K562 (cell line): ENCODE data around the gene WNT11. TPM values are rescaled to one million over a fixed set of nuclear protein-coding genes. Genes with fewer than 3 reads are reported as not detected.
A peak's percentile ranks its signal among the peaks of the same experiment; 100 is the strongest.

ENCODE experiments used
- ATAC-seq: fragments of 200-7000 bp; cut with Tn5 transposase; 3 replicates; pipeline ENCODE4 v1.9.1; 2020; ENCODE audit warnings: moderate library complexity
- BruUV-seq: library from RNA; stranded (reverse); fragments of 400-500 nt; replicated peaks from 2 replicates; lab custom pipeline; 2021; lab: Mats Ljungman, UMichigan
- CTCF ChIA-PET: fragments of 300-600 bp; formaldehyde crosslinking; extraction: SDS; loops from one replicate; lab custom pipeline; 2021; ENCODE audit warnings: low intra/inter-chr PET ratio; lab: Yijun Ruan, JAX
- POLR2A ChIA-PET: fragments of 300-600, 350-650 bp; sonication (Branson Sonifier 250); formaldehyde crosslinking; extraction: SDS; loops from one replicate; lab custom pipeline; 2021; ENCODE audit warnings: antibody characterized with exemption, inconsistent platforms; lab: Yijun Ruan, JAX
- DNase-seq, 4 experiments: peaks; one replicate each; pipeline versions ENCODE4 v3.0.0 to v3.0.0-alpha.2; 2011 to 2018; ENCODE audit warnings: low spot score in 3 of 4, mixed read lengths in 3 of 4; ENCODE audit errors: extremely low read depth in 1 of 4
- FAIRE-seq: peaks from 2 replicates; lab custom pipeline; 2011; peaks lifted over from hg19 to GRCh38; lab: Jason Lieb, UNC
- H2AFZ ChIP-seq: 2 replicates; pipeline ENCODE4 v1.6.0; 2011; ENCODE audit warnings: low read depth, low read length, control low read depth, inconsistent platforms
- H3K27ac ChIP-seq: fragments of 200-600 bp; 3 replicates; pipeline ENCODE4 v1.8.0; 2011; ENCODE audit warnings: low read depth, mild to moderate bottlenecking, control low read depth, inconsistent platforms, low read length, moderate library complexity, mixed read lengths; ENCODE audit errors: extremely low read depth
- H3K27me3 ChIP-seq, 2 experiments: fragments of 300-600 bp in 1 of 2; 2 replicates in 1 of 2; 3 replicates in 1 of 2; pipeline versions ENCODE4 v1.6.0 to v1.8.0; 2011; ENCODE audit warnings: inconsistent platforms in 2 of 2, low read length in 2 of 2, mild to moderate bottlenecking in 1 of 2, mixed read lengths in 1 of 2, moderate library complexity in 1 of 2; ENCODE audit not compliant: control insufficient read depth in 2 of 2, insufficient read depth in 2 of 2
- H3K36me3 ChIP-seq: fragments of 300-600 bp; 3 replicates; pipeline ENCODE4 v1.8.0; 2011; ENCODE audit warnings: mild to moderate bottlenecking, low read length, inconsistent platforms; ENCODE audit not compliant: control insufficient read depth, insufficient read depth
- H3K4me1 ChIP-seq, 2 experiments: fragments of 200-600 bp in 1 of 2; replicated peaks in 1 of 2; 2 replicates in 1 of 2; 3 replicates in 1 of 2; pipeline versions ENCODE4 v1.5.1 to v1.8.0; 2011; ENCODE audit warnings: inconsistent platforms in 2 of 2, low read length in 2 of 2, mild to moderate bottlenecking in 1 of 2, mixed read lengths in 1 of 2, moderate library complexity in 1 of 2; ENCODE audit not compliant: control insufficient read depth in 2 of 2, insufficient read depth in 2 of 2
- H3K4me2 ChIP-seq: 2 replicates; pipeline ENCODE4 v1.6.1; 2011; ENCODE audit warnings: low read length, control low read depth, inconsistent platforms, mixed read lengths; ENCODE audit not compliant: insufficient read depth
- H3K4me3 ChIP-seq: fragments of 200-600 bp; sonication (generic), shearing (Covaris generic); 2 replicates; pipeline ENCODE4 v1.5.1; 2016; ENCODE audit warnings: control low read depth, inconsistent platforms
- H3K79me2 ChIP-seq: fragments of 200-600 bp; 3 replicates; pipeline ENCODE4 v1.8.0; 2011; ENCODE audit warnings: low read length, inconsistent platforms; ENCODE audit not compliant: control insufficient read depth, insufficient read depth
- H3K9ac ChIP-seq, 2 experiments: 2 replicates each; pipeline versions ENCODE4 v1.6.0 to v1.6.1; 2011; ENCODE audit warnings: low read depth in 2 of 2, low read length in 2 of 2, control low read depth in 1 of 2, inconsistent platforms in 1 of 2, mild to moderate bottlenecking in 1 of 2, mixed read lengths in 1 of 2; ENCODE audit not compliant: insufficient read depth in 1 of 2
- H3K9me1 ChIP-seq: one replicate; pipeline ENCODE4 v1.6.0; 2011; ENCODE audit warnings: inconsistent platforms, mild to moderate bottlenecking, low read length, moderate library complexity; ENCODE audit not compliant: control insufficient read depth, insufficient read depth
- H3K9me3 ChIP-seq: replicated peaks from 2 replicates; pipeline ENCODE4 v1.5.1; 2011; ENCODE audit warnings: low read depth, low read length, inconsistent platforms; ENCODE audit not compliant: control insufficient read depth, insufficient read depth
- H4K20me1 ChIP-seq: replicated peaks from 2 replicates; pipeline ENCODE4 v1.6.1; 2011; ENCODE audit warnings: low read length, inconsistent platforms, mixed read lengths; ENCODE audit not compliant: control insufficient read depth, insufficient read depth
- BHLHE40 ChIP-seq: IDR thresholded peaks from 2 replicates; pipeline ENCODE4 v1.6.1; 2011; ENCODE audit warnings: low read length, improper control_type of control experiment
- WGBS: fragments of 100-300 bp; shearing (Covaris generic); methylation state at CpG from one replicate; pipeline ENCODE4 v1.1.6; 2016; ENCODE audit warnings: low coverage, mixed read lengths; ENCODE audit not compliant: insufficient coverage; ENCODE audit errors: missing lambda C conversion rate; 5-methylcytosine and 5-hydroxymethylcytosine counted together
- in situ Hi-C: fragments of 300-500 bp; cut with MboI; formaldehyde crosslinking; loops from 4 replicates; pipeline ENCODE4 v1.15.0; 2018; ENCODE audit warnings: inconsistent platforms, mixed read lengths
- intact Hi-C: fragments of 100-400 bp; cut with micrococcal nuclease; formaldehyde crosslinking; loops from 2 replicates; pipeline ENCODE4 v1.14.2; 2022
- polyA plus RNA-seq, 8 experiments: library from polyadenylated mRNA; depleted of rRNA in 4 of 8; stranded (reverse) in 5 of 8; unstranded in 3 of 8; fragments of >200 nt; fragmentation: Nextera tagmentation in 2 of 8; fragmentation: Illumina TruSeq in 1 of 8; extraction: Ambion mirVana in 2 of 8; extraction: Trizol in 1 of 8; gene quantifications; 2 replicates each; pipeline versions ENCODE4 v1.2.1 to v1.2.3, GENCODE V29; 2011 to 2014; ENCODE audit warnings: inconsistent platforms in 1 of 8, missing spikeins in 1 of 8
- total RNA-seq, 7 experiments: library from RNA; depleted of rRNA in 6 of 7; stranded (reverse); fragments of >200 nt in 6 of 7; fragmentation: Illumina TruSeq in 2 of 7; extraction: Trizol in 2 of 7; gene quantifications; 2 replicates each; pipeline versions ENCODE4 v1.2.1 to v1.2.3, GENCODE V29; 2011 to 2021; ENCODE audit warnings: low replicate concordance in 1 of 7
- TF ChIP-seq, protein P1 (sequence below): sonication (generic); formaldehyde crosslinking; IDR thresholded peaks from 2 replicates; pipeline ENCODE4 v1.4.0; 2020; ENCODE audit warnings: mild to moderate bottlenecking, missing genetic modification reagents

Gene WNT11
- total and polyA plus RNA-seq, 9 of the 15 experiments (the other 6 are each of a cell fraction or from before 2014, with no cell fraction given) = 0.03 to 0.20 (median 0.09) TPM; not detected in 4

DNA sequence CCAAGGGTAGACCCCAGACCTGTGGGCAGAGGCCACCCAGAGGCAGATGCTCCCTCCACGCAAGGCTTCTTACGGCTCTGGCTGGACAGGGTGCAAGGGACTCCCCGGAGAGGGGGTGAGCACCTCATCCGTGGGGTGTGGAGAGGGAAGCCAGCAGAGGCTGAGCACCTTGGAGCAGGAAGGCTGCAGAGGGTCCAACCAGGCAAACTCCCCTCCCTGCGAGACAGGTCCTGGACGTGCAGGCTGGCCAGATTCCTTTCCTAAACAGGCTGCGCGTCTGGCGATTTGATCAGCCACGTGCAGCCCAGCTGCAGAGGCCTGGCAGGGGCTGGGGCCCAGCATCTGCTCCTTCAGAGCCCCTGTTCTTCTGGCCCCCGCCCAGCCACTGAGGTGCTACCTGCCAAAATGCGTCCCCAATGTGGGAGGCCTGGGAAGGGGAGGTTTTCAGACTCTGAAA, 49.3 kb downstream of the WNT11 start:
- Histone ChIP-seq H2AFZ (no peak overlapping the region), H3K4me1 (peaks cover 12 to 46% of the 10 kb centered on the region in 2 experiments), H3K9me3 (no peaks in the 10 kb centered on the region), H3K27ac (no peak overlapping the region), H3K4me3 (no peak overlapping the region), H3K4me2 (no peak overlapping the region), H3K27me3 (peaks cover 4 to 22% of the 10 kb centered on the region in 2 experiments), H3K79me2 (no peaks in the 10 kb centered on the region), H4K20me1 (peaks cover 3% of the 10 kb centered on the region; the same call in 1 of the 2 replicates), H3K36me3 (no peaks in the 10 kb centered on the region), H3K9ac (peak overlapping the region in 1 of 2 experiments; percentile 74; a peak in 1 of 4 replicates), H3K9me1 (no peaks in the 10 kb centered on the region)
- FAIRE-seq = no peak
- no TSS peak for BruUV-seq
- intact Hi-C loops = loop anchor here (10.0 kb wide), 1 partner anchor 432 kb away; no protein-coding TSS in a partner anchor
- DNase-seq = no peak
- whole genome bisulfite sequencing = 26% methylated on average over 12 of the region's 12 CpGs
- TF ChIP-seq, protein P1, sequence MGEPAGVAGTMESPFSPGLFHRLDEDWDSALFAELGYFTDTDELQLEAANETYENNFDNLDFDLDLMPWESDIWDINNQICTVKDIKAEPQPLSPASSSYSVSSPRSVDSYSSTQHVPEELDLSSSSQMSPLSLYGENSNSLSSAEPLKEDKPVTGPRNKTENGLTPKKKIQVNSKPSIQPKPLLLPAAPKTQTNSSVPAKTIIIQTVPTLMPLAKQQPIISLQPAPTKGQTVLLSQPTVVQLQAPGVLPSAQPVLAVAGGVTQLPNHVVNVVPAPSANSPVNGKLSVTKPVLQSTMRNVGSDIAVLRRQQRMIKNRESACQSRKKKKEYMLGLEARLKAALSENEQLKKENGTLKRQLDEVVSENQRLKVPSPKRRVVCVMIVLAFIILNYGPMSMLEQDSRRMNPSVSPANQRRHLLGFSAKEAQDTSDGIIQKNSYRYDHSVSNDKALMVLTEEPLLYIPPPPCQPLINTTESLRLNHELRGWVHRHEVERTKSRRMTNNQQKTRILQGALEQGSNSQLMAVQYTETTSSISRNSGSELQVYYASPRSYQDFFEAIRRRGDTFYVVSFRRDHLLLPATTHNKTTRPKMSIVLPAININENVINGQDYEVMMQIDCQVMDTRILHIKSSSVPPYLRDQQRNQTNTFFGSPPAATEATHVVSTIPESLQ (CRISPR knock-in tag) = no peak
- 0 out of 2 replicates have a peak, but pooled peaks have one; percentile 16 for TF ChIP-seq BHLHE40
- POLR2A ChIA-PET = no interaction called here
- CTCF ChIA-PET = no interaction called here
- no peak for ATAC-seq
- in situ Hi-C loops = no loop called here
